Retinal pigment epithelial cell (primary cell): Measurements from ENCODE around the gene PTRH1.

Source experiments
- DNase-seq: peaks from one replicate; pipeline ENCODE4 v3.0.0-alpha.2; 2010; ENCODE audit warnings: low read depth
- H3K4me3 ChIP-seq: 2 replicates; pipeline ENCODE4 v1.5.1; 2011; ENCODE audit warnings: mild to moderate bottlenecking, low read length, control low read depth, moderate library complexity
- TF ChIP-seq, protein P1 (sequence below): conservative IDR thresholded peaks from 2 replicates; pipeline ENCODE4 v1.5.1; 2011; ENCODE audit warnings: low read depth, low read length, control low read depth, inconsistent platforms

PTRH1 gene

GRCh38 chr9:127700594-127701255 lies 14.7 kb downstream of the PTRH1 start:
- H3K4me3 ChIP-seq: no peak overlapping the region
- TF ChIP-seq, protein P1, sequence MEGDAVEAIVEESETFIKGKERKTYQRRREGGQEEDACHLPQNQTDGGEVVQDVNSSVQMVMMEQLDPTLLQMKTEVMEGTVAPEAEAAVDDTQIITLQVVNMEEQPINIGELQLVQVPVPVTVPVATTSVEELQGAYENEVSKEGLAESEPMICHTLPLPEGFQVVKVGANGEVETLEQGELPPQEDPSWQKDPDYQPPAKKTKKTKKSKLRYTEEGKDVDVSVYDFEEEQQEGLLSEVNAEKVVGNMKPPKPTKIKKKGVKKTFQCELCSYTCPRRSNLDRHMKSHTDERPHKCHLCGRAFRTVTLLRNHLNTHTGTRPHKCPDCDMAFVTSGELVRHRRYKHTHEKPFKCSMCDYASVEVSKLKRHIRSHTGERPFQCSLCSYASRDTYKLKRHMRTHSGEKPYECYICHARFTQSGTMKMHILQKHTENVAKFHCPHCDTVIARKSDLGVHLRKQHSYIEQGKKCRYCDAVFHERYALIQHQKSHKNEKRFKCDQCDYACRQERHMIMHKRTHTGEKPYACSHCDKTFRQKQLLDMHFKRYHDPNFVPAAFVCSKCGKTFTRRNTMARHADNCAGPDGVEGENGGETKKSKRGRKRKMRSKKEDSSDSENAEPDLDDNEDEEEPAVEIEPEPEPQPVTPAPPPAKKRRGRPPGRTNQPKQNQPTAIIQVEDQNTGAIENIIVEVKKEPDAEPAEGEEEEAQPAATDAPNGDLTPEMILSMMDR: no peak
- DNase-seq: no peak

- TF ChIP-seq, protein P1: no peak
- no peak for DNase-seq
- no peak overlapping the region for H3K4me3 ChIP-seq
Observed at GRCh38 chr9:127700140-127700539, 15.3 kb downstream of the PTRH1 start.

DNA sequence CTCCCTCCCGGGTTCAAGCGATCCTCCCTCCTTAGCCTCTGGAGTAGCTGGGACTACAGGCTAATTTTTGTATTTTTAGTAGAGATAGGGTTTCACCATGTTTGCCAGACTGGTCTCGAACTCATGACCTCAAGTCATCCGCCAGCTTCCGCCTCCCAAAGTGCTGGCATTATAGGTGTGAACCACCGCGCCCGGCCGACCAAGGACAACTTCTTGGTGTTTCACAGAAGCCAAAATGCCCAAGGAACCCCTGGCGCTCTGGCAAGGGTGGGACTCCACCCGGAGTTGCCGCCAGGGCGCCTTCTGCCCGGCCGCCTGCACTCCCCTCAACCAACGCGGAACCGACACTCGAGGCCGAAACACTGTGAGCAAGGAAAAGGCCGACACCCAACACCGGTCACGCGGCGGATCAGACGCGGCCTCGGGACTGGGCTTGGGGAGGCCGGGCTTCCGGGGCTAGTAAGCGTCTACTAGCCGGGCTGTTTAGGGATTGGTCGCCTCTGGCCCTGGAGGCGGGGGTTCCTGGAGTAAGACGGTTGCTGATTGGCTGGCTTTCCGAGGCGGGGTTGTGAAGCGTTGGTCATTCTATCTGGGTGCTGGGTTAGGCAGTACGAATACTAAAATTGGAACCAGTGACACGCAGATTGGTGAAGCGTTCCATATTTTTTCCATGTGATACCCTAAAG lies 16.3 kb downstream of the PTRH1 start:
- peak; percentile 87 for DNase-seq
- TF ChIP-seq, protein P1: peak; percentile 4
- H3K4me3 ChIP-seq: peak overlapping the region; percentile 26

GRCh38 chr9:127698386-127698785 lies 17.1 kb downstream of the PTRH1 start:
- DNase-seq: no peak
- TF ChIP-seq, protein P1: no peak
- H3K4me3 ChIP-seq: no peak overlapping the region

DNA sequence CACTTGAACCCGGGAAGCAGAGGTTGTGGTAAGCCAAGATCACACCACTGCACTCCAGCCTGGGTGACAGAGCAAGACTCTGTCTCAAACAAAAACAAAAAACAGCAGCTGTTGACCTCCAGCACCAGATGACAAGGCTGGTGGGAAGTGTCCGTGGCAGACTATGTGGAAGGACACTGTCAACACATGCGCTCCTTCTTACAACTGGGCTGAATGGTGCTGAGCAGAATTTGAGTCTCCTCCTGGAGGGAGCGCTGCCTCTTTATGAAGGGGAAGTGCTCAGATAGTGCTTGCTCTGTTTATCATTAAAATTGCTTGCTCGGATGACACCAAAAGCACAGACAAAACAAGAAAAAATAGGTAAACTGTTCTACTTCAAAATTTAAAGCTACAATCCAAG lies 17.9 kb downstream of the PTRH1 start:
- no peak overlapping the region for H3K4me3 ChIP-seq
- TF ChIP-seq, protein P1: no peak
- DNase-seq: no peak

DNA sequence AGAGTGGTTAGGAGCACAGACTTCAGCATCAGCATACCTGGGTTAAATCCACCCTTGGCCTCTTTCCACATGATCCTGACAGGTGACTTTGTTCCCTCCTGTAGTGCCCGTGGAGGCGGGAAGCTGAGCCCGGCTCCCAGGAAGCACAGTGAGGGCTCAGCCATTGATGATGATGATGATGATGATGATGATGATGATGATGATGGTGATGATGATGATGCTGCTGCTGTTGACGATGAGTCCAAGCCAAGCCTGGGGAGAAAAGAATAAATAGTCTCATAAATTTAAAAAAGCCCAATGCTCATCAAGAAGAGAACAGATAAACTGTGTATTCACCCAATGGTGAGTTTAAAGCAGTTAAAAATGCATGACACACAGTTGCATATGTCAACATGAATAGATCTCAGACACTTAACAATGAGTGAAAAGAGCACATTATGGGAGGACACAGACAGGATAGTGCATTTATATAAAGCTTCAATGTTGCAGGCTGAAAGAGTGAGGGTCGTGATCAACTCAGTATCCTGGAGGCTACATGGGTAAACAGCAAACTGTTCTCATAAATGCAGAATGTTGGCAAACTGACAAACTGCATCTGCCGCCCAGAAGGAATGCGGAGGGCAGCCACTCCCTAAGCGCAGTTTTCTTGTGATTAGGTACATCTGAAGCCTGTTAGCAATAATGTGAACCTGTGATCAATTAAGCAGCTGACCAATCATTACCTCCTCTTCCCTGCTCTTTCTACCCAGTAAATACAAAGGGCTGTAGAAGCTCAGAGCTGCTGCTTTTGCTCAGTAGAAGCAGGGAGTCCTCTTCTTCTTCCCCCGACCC lies 20.4 kb downstream of the PTRH1 start:
- TF ChIP-seq, protein P1: no peak
- no peak overlapping the region for H3K4me3 ChIP-seq

More for the DNA sequence above, 20.4 kb downstream of the PTRH1 start:
- DNase-seq: no peak
